Uterus (tissue), 4 donors: ENCODE data around the gene GTF2H1. TPM values are rescaled to one million over a fixed set of nuclear protein-coding genes. Genes with fewer than 3 reads are reported as not detected.

Source experiments
- DNase-seq, 2 donors: peaks; one replicate each; pipeline ENCODE4 v3.0.0-alpha.2; 2019 to 2020
- H3K27ac ChIP-seq, 2 donors: fragments of 200-600 bp; sonication (generic); 1 replicate in 1 of 2; 2 replicates in 1 of 2; pipeline ENCODE4 v1.5.1; 2016 to 2018
- H3K27me3 ChIP-seq, 2 donors: fragments of 200-600 bp; sonication (generic); one replicate each; pipeline ENCODE4 v1.5.1; 2018 to 2019; ENCODE audit warnings: control low read depth in 1 of 2
- H3K36me3 ChIP-seq, 2 donors: fragments of 200-600 bp; sonication (generic); one replicate each; pipeline ENCODE4 v1.5.1; 2019; ENCODE audit warnings: control low read depth in 1 of 2
- H3K4me1 ChIP-seq, 2 donors: fragments of 200-600 bp; sonication (generic); one replicate each; pipeline ENCODE4 v1.5.1; 2018 to 2019; ENCODE audit warnings: control low read depth in 1 of 2
- H3K4me3 ChIP-seq, 2 donors: fragments of 200-600 bp; sonication (generic); 1 replicate in 1 of 2; 2 replicates in 1 of 2; pipeline ENCODE4 v1.5.1; 2018 to 2019; ENCODE audit warnings: mild to moderate bottlenecking in 1 of 2
- H3K9me3 ChIP-seq, 2 donors: fragments of 200-600 bp; sonication (generic); one replicate each; pipeline ENCODE4 v1.5.1; 2019; ENCODE audit warnings: control low read depth in 1 of 2
- POLR2A ChIP-seq, 2 donors: fragments of 450-650 bp; IDR thresholded peaks; one replicate each; pipeline ENCODE4 v1.6.1; 2016; ENCODE audit warnings: antibody characterized with exemption in 2 of 2, mild to moderate bottlenecking in 1 of 2, moderate library complexity in 1 of 2
- intact Hi-C: fragments of 100-400 bp; cut with DNase I; formaldehyde crosslinking; loops from one replicate; pipeline ENCODE4 v1.15.1; 2023; ENCODE audit warnings: low total_unique reads
- total RNA-seq, 4 donors: library from RNA; depleted of rRNA in 3 of 4; stranded (reverse); fragments of >200 nt in 3 of 4; gene quantifications; one replicate each; pipeline versions ENCODE4 v1.1.0 to v1.2.4, GENCODE V29; 2014 to 2023
- TF ChIP-seq, protein P1 (sequence below), 4 experiments: fragments of 200-600 bp in 2 of 4; fragments of 450-650 bp in 2 of 4; sonication (generic) in 2 of 4; IDR thresholded peaks; one replicate each; pipeline ENCODE4 v1.5.1; 2016 to 2019; ENCODE audit warnings: antibody characterized with exemption in 4 of 4, mild to moderate bottlenecking in 2 of 4, moderate library complexity in 1 of 4
- donor health status: DM: yes; HTN: yes; CAD: no.

Gene GTF2H1
- total RNA-seq, 4 donors from 2014 or later, result 25.0 to 103 (median 50.7) TPM

DNA sequence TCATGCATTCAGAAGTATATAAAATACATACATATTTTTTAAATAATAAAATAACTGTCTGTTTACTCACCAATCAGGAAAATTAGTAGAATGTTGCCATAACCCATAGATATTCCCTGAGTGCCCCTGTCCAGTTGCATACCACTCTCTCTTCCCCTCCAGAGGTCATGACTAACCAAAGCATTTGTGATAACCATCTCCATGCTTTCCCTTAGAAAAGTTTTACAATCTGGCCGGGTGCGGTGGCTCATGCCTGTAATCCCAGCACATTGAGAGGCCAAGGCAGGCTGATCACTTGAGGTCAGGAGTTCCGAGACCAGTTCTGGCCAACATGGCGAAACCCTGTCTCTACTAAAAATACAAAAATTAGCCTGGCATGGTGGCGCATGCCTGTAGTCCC is 38.8 kb downstream of the GTF2H1 start:
- TF ChIP-seq POLR2A (IDR thresholded peaks at IDR 0.05), result no peak
- TF ChIP-seq, protein P1, sequence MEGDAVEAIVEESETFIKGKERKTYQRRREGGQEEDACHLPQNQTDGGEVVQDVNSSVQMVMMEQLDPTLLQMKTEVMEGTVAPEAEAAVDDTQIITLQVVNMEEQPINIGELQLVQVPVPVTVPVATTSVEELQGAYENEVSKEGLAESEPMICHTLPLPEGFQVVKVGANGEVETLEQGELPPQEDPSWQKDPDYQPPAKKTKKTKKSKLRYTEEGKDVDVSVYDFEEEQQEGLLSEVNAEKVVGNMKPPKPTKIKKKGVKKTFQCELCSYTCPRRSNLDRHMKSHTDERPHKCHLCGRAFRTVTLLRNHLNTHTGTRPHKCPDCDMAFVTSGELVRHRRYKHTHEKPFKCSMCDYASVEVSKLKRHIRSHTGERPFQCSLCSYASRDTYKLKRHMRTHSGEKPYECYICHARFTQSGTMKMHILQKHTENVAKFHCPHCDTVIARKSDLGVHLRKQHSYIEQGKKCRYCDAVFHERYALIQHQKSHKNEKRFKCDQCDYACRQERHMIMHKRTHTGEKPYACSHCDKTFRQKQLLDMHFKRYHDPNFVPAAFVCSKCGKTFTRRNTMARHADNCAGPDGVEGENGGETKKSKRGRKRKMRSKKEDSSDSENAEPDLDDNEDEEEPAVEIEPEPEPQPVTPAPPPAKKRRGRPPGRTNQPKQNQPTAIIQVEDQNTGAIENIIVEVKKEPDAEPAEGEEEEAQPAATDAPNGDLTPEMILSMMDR (IDR thresholded peaks at IDR 0.05), result no peak
- H3K4me1 ChIP-seq, result no peaks in the 10 kb centered on the region
- DNase-seq, result no peak
- no peaks in the 10 kb centered on the region for H3K27me3 ChIP-seq
- no peak overlapping the region for H3K27ac ChIP-seq
- no peak overlapping the region for H3K4me3 ChIP-seq
- intact Hi-C loops, result no loop called here
- no peaks in the 10 kb centered on the region for H3K9me3 ChIP-seq
- no peaks in the 10 kb centered on the region for H3K36me3 ChIP-seq

GRCh38 chr11:18364495-18365073 is 42.2 kb downstream of the GTF2H1 start:
- intact Hi-C loops, result no loop called here
- H3K27me3 ChIP-seq, result no peaks in the 10 kb centered on the region
- no peak overlapping the region for H3K27ac ChIP-seq
- TF ChIP-seq, protein P1 (IDR thresholded peaks at IDR 0.05), result no peak
- TF ChIP-seq POLR2A (IDR thresholded peaks at IDR 0.05), result no peak
- no peaks in the 10 kb centered on the region for H3K36me3 ChIP-seq
- H3K9me3 ChIP-seq, result no peaks in the 10 kb centered on the region
- no peak for DNase-seq
- H3K4me3 ChIP-seq, result no peak overlapping the region
- no peaks in the 10 kb centered on the region for H3K4me1 ChIP-seq

- H3K27me3 ChIP-seq, result no peaks in the 10 kb centered on the region
- TF ChIP-seq, protein P1 (IDR thresholded peaks at IDR 0.05), result no peak
- no peak for TF ChIP-seq POLR2A (IDR thresholded peaks at IDR 0.05)
- H3K4me1 ChIP-seq, result no peaks in the 10 kb centered on the region
- intact Hi-C loops, result no loop called here
- H3K4me3 ChIP-seq, result no peak overlapping the region
- no peak overlapping the region for H3K27ac ChIP-seq
- no peaks in the 10 kb centered on the region for H3K9me3 ChIP-seq
- no peaks in the 10 kb centered on the region for H3K36me3 ChIP-seq
- no peak for DNase-seq
These were observed 43.4 kb downstream of the GTF2H1 start for GRCh38 chr11:18365741-18366140.

GRCh38 chr11:18366286-18366685 is 43.9 kb downstream of the GTF2H1 start:
- Histone ChIP-seq H3K27me3 (no peaks in the 10 kb centered on the region), H3K9me3 (no peaks in the 10 kb centered on the region), H3K36me3 (no peaks in the 10 kb centered on the region), H3K4me3 (no peak overlapping the region), H3K27ac (no peak overlapping the region), H3K4me1 (no peaks in the 10 kb centered on the region)
- DNase-seq, result no peak
- TF ChIP-seq POLR2A (IDR thresholded peaks at IDR 0.05), result no peak
- TF ChIP-seq, protein P1 (IDR thresholded peaks at IDR 0.05), result no peak
- intact Hi-C loops, result no loop called here

GRCh38 chr11:18367431-18367830 is 45.1 kb downstream of the GTF2H1 start:
- H3K27ac ChIP-seq, result no peak overlapping the region
- H3K36me3 ChIP-seq, result no peaks in the 10 kb centered on the region
- no peak for DNase-seq
- no peak overlapping the region for H3K4me3 ChIP-seq
- H3K9me3 ChIP-seq, result no peaks in the 10 kb centered on the region
- H3K27me3 ChIP-seq, result no peaks in the 10 kb centered on the region
- TF ChIP-seq, protein P1 (IDR thresholded peaks at IDR 0.05), result no peak
- TF ChIP-seq POLR2A (IDR thresholded peaks at IDR 0.05), result no peak
- intact Hi-C loops, result no loop called here
- no peaks in the 10 kb centered on the region for H3K4me1 ChIP-seq
